Mucosa of stomach (tissue), 1 donor: Measurements from ENCODE around the gene TRIM10.
A peak's percentile ranks its signal among the peaks of the same experiment; 100 is the strongest.

ENCODE experiments used
- H3K27me3 ChIP-seq: one replicate; pipeline ENCODE4 v1.7.0; 2013; ENCODE audit warnings: mild to moderate bottlenecking, low read length; ENCODE audit not compliant: control insufficient read depth, insufficient read depth
- H3K36me3 ChIP-seq: one replicate; pipeline ENCODE4 v1.7.0; 2013; ENCODE audit warnings: low read length; ENCODE audit not compliant: control insufficient read depth, insufficient read depth
- H3K4me1 ChIP-seq: one replicate; pipeline ENCODE4 v1.7.0; 2013; ENCODE audit warnings: mild to moderate bottlenecking, low read length; ENCODE audit not compliant: control insufficient read depth, insufficient read depth
- H3K4me3 ChIP-seq: one replicate; pipeline ENCODE4 v1.7.0; 2013; ENCODE audit warnings: low read length
- H3K9ac ChIP-seq: one replicate; pipeline ENCODE4 v1.7.0; 2013; ENCODE audit warnings: mild to moderate bottlenecking, low read length, moderate library complexity
- H3K9me3 ChIP-seq: one replicate; pipeline ENCODE4 v1.7.0; 2013; ENCODE audit warnings: mild to moderate bottlenecking, low read length, moderate library complexity; ENCODE audit not compliant: control insufficient read depth
- donor health status: Pancreatic carcinoma.

Gene TRIM10

DNA sequence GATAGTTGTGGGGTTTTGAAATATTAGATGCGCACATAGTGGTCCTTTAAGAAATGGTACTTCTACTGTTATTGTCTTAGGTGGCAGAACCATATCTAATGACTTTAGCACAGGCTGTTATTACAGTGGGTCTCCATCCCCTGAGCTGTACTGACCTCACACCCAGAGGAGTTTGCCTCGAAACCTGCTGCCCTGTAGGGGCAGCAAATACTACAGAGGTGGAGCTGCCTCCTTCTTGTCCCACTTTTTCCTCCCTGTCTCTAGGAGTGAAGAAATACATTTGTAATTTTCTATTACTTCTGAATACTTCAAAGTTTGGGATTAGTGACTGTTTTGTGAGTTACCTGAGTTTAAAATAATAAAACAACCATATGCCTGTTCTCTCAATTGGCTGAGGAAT, 56.4 kb downstream of the TRIM10 start:
- Histone ChIP-seq H3K9me3 (no peaks in the 10 kb centered on the region), H3K4me3 (no peak overlapping the region), H3K27me3 (peaks cover 7% of the 10 kb centered on the region), H3K9ac (no peak overlapping the region), H3K36me3 (no peaks in the 10 kb centered on the region), H3K4me1 (peaks cover 42% of the 10 kb centered on the region)

DNA sequence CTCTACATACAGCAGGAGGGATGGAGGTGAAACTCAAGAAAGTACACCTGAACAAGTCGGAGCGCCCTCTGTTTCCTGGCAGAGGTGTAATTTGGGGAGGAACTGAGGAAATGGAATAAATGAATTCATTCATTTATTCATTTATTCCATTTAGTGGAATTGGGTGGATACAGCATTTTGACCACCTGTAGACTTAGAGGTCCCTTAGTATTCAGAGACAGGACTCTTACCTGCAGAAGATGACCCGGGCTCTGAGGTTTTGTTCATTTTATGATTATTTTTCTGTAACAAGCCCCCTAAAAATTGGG, 57.2 kb downstream of the TRIM10 start:
- H3K4me3 ChIP-seq: peak overlapping the region; percentile 73

DNA sequence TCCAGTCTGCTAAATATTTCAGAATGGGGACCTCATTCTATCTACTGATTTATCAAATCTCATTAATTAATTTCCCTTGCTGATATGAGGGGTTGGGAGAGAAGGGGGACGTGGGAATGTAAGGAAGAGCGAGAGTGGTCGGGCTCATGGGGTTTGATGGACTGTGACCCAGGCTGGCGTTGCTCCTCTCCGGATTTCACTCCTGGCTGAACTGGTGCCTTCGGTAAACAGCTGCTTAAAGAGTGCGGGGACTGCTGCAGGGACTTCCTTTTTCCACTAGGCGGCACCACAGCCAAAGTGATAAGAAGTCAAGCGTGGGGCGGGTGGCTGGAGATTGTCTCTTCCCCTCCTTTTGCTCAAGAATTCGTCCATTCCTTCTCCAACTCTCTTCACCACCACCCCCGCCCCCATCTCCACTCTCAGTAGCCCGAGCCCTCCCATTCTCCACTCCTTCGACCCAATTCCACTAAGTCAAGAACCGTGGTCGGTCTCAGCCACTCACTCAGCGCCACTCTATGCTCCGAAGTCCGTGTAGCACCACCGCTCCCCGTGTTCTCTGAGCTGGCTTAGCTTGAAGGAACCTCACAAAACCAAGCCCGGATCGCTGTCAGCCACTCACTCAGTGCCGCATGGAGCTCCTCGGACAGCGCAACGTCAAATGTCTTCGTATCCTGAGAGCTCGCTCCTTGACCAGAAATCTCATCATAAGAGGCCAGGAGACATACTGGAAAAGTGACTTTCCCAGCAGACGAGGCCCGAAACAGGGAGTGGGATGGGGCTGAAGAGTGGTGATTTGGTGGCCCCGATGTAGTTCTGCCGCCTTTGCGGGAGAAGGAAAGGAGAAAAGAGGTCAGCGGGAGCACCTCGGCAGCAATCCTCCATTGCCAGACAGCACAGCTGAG, 57.8 kb downstream of the TRIM10 start:
- no peaks in the 10 kb centered on the region for H3K36me3 ChIP-seq
- H3K9me3 ChIP-seq: no peaks in the 10 kb centered on the region
- peak overlapping the region; percentile 55 for H3K9ac ChIP-seq
- H3K27me3 ChIP-seq: peaks cover 7% of the 10 kb centered on the region
- H3K4me3 ChIP-seq: peak overlapping the region; percentile 73
- peaks cover 42% of the 10 kb centered on the region for H3K4me1 ChIP-seq

More for the DNA sequence above, 57.2 kb downstream of the TRIM10 start:
- no peaks in the 10 kb centered on the region for H3K36me3 ChIP-seq
- peaks cover 39% of the 10 kb centered on the region for H3K4me1 ChIP-seq
- peak overlapping the region; percentile 55 for H3K9ac ChIP-seq
- no peaks in the 10 kb centered on the region for H3K9me3 ChIP-seq
- H3K27me3 ChIP-seq: peaks cover 7% of the 10 kb centered on the region

DNA sequence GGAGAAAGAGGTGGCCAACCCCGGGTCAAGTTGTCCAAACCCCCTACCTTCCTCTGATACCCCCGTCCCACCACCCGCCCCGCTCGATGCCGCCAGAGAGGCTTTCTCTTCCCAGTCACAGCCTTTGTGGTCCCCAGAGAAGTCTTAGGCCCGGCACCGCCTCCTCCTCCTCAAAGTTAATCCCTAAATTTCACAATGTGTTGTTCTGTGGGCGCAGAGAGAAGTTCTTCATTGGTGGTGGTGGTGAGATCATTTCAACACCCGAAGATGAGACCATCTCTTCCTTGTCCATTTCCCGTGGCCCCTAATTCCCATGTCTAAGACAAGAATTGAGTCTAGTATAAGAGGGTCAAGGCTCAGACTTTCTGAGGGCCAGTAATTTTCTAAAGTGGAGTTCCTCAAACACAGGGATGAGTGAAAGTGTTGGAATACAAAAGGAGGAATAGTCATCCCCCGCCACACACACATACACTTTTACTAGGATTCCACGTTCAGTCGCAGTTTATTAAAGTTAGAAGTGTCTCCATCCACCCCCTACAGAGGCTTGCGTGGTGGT, 58.5 kb downstream of the TRIM10 start:
- Histone ChIP-seq H3K9ac (peak overlapping the region; percentile 55), H3K4me1 (peaks cover 50% of the 10 kb centered on the region), H3K9me3 (no peaks in the 10 kb centered on the region), H3K27me3 (peaks cover 7% of the 10 kb centered on the region), H3K4me3 (peak overlapping the region; percentile 73), H3K36me3 (no peaks in the 10 kb centered on the region)
